Uterus (tissue), 2 donors: ENCODE results near the gene CDIPT.

Experiments used
- POLR2A ChIP-seq, 2 donors: fragments of 450-650 bp; IDR thresholded peaks; one replicate each; pipeline ENCODE4 v1.6.1; 2016; ENCODE audit warnings: antibody characterized with exemption in 2 of 2, mild to moderate bottlenecking in 1 of 2, moderate library complexity in 1 of 2
- TF ChIP-seq, protein P1 (sequence below), 4 experiments: fragments of 200-600 bp in 2 of 4; fragments of 450-650 bp in 2 of 4; sonication (generic) in 2 of 4; IDR thresholded peaks; one replicate each; pipeline ENCODE4 v1.5.1; 2016 to 2019; ENCODE audit warnings: antibody characterized with exemption in 4 of 4, mild to moderate bottlenecking in 2 of 4, moderate library complexity in 1 of 4

DNA sequence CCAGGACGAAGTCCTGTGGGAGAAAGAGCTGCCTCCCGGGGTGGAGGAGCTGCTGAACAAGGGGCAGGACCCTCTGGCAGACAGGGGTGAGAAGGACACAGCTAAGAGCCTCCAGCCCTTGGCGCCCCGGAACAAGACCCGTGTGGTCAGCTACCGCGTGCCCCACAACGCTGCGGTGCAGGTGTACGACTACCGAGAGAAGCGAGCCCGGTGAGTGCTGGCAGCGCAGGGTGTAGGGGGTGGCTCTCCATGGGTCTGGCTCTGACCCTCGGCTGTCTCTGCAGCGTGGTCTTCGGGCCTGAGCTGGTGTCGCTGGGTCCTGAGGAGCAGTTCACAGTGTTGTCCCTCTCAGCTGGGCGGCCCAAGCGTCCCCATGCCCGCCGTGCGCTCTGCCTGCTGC lies 21.4 kb downstream of the CDIPT start:
- no peak for TF ChIP-seq POLR2A (IDR thresholded peaks at IDR 0.05)
- TF ChIP-seq, protein P1, sequence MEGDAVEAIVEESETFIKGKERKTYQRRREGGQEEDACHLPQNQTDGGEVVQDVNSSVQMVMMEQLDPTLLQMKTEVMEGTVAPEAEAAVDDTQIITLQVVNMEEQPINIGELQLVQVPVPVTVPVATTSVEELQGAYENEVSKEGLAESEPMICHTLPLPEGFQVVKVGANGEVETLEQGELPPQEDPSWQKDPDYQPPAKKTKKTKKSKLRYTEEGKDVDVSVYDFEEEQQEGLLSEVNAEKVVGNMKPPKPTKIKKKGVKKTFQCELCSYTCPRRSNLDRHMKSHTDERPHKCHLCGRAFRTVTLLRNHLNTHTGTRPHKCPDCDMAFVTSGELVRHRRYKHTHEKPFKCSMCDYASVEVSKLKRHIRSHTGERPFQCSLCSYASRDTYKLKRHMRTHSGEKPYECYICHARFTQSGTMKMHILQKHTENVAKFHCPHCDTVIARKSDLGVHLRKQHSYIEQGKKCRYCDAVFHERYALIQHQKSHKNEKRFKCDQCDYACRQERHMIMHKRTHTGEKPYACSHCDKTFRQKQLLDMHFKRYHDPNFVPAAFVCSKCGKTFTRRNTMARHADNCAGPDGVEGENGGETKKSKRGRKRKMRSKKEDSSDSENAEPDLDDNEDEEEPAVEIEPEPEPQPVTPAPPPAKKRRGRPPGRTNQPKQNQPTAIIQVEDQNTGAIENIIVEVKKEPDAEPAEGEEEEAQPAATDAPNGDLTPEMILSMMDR (IDR thresholded peaks at IDR 0.05) = no peak
